GM10248 (cell line): ENCODE results near the gene TMEM184B.

Experiments used
- CTCF ChIA-PET: fragments of 300-600 bp; sonication (Branson Sonifier 250); formaldehyde crosslinking; extraction: SDS; loops from one replicate; lab custom pipeline; 2021; ENCODE audit warnings: antibody characterized with exemption; lab: Yijun Ruan, JAX
- POLR2A ChIA-PET: fragments of 350-650 bp; sonication (Branson Sonifier 250); formaldehyde crosslinking; extraction: SDS; loops from one replicate; lab custom pipeline; 2020; ENCODE audit warnings: antibody characterized with exemption; lab: Yijun Ruan, JAX
- DNase-seq: peaks from one replicate; pipeline ENCODE4 v3.0.0; 2012; ENCODE audit errors: extremely low spot score
- TF ChIP-seq, protein P1 (sequence below): IDR thresholded peaks from 2 replicates; pipeline ENCODE4 v1.5.1; 2012; ENCODE audit warnings: mild to moderate bottlenecking, low read depth; ENCODE audit errors: extremely low read depth, missing control alignments, control extremely low read depth

TMEM184B gene

DNA sequence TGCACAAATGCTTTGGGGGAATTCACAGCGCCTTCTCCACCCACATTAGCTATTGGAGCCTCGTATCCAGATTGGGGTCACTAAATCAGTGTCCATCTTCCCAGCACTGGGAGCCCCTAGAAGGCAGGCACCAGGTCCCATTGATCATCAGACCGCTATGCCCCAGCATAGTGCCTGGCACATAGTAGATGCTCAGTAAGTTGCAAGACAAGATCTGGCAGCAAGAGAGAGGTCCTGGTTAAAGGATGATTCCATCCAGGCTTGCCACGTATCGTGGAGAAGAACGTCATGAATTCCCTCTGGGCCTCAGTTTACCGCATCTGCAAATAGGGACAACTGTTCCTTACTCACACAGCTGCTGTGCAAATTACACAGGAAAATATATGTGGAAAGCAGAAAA, 1.7 kb downstream of the TMEM184B start:
- TF ChIP-seq, protein P1, sequence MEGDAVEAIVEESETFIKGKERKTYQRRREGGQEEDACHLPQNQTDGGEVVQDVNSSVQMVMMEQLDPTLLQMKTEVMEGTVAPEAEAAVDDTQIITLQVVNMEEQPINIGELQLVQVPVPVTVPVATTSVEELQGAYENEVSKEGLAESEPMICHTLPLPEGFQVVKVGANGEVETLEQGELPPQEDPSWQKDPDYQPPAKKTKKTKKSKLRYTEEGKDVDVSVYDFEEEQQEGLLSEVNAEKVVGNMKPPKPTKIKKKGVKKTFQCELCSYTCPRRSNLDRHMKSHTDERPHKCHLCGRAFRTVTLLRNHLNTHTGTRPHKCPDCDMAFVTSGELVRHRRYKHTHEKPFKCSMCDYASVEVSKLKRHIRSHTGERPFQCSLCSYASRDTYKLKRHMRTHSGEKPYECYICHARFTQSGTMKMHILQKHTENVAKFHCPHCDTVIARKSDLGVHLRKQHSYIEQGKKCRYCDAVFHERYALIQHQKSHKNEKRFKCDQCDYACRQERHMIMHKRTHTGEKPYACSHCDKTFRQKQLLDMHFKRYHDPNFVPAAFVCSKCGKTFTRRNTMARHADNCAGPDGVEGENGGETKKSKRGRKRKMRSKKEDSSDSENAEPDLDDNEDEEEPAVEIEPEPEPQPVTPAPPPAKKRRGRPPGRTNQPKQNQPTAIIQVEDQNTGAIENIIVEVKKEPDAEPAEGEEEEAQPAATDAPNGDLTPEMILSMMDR = no peak
- no peak for DNase-seq
- POLR2A ChIA-PET = no interaction called here
- CTCF ChIA-PET = interaction anchor here (1.1 to 3.5 kb wide), 3 partner anchors 9 to 219 kb away, joined by 4 to 7 read pairs (median 5); no protein-coding TSS in a partner anchor

DNA sequence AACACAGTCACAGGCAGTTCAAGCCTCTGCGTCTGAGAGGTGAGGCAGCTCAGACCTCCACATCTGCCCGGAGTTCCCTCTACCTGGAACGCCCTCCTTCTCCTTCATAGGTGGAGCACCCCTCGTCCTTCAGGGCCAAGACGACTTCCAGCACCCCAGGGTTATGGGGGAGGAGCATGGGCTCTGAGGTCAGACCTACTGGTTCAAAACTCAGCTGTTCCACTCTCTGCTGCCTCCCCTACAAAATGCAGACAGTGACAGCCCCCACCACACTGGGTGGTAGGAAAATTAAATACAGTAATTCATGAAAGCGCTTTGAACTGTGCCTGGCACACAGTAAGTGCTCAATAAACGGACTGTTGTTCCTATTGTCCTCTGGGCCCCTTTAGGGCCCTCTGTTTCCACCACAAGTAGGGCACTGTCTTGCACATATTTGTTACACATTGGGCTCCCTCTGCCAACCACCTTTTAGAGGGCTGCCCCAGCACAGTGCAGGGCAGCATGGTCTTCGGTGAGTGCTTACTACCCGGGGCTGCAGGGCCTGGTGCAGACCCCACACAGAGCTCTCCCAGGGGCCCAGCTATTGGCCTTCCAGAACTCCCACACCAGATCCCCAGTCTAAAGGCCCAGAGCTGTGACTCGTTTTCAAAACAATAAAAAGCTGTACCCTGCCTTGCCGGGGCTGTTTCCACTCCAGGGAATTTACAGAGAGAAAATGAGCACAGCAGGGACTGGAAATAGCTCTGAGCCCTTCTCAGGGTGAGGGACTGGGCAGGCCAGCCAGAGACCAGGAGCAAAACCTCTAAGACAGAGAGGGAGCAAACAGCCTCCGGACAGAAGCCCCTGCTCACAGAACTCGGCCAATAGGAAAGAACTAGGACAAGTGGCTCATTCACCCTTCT, 2.5 kb downstream of the TMEM184B start:
- ChIA-PET POLR2A (interaction anchor here (0.6 kb wide), 1 partner anchor 121 kb away, joined by 7 read pairs; no protein-coding TSS in a partner anchor), CTCF (interaction anchor here (1.1 to 3.5 kb wide), 5 partner anchors 8 to 218 kb away, joined by 4 to 7 read pairs (median 5); no protein-coding TSS in a partner anchor)
- TF ChIP-seq, protein P1 = no peak
- DNase-seq = no peak

DNA sequence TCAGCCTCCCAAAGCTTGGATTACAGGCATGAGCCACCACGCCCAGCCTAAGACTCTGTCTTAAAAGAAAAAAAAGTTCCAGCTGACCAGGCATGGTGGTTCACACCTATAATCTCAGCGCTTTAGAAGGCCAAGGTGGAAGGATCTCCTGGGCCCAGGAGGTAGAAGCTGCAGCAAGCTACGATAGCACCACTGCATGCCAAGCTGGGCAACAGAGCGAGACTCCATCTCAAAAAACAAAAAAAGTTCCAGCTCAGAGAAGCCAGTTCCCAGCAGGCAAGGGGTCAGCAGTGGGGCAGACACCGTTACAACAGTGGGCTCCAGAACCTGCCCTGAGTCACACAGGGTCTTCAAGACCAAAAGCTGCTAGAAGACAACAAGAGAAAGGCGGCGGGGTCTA, 3.3 kb downstream of the TMEM184B start:
- ChIA-PET CTCF (interaction anchor here (1.2 to 3.5 kb wide), 3 partner anchors 9 to 217 kb away, joined by 5 to 7 read pairs (median 6); no protein-coding TSS in a partner anchor), POLR2A (interaction anchor here (0.6 kb wide), 1 partner anchor 121 kb away, joined by 7 read pairs; no protein-coding TSS in a partner anchor)
- TF ChIP-seq, protein P1 = no peak
- DNase-seq = no peak

DNA sequence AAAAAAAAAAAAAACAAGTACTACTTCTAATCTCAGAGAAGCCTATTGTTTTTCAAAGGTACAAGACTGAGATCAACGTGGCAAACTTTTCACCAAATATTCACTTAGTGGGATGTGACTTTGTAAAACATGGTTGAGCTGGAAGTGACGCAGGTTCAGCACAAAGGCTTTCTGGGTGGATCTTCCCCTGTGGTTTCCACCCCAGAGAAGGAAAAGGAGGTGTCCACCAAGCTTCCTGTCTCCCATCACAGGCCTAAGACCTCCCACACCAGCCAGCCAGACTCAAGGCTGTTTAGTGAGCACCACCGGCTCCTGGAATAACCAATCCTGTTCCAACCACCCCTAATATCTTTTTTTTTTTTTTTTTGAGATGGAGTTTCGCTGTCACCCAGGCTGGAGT, 5.7 kb downstream of the TMEM184B start:
- TF ChIP-seq, protein P1 = no peak
- ChIA-PET CTCF (interaction anchor here (1.5 kb wide), 1 partner anchor 10 kb away, joined by 4 read pairs; no protein-coding TSS in a partner anchor), POLR2A (interaction anchor here (0.6 kb wide), 1 partner anchor 410 kb away, joined by 4 read pairs; no protein-coding TSS in a partner anchor)
- DNase-seq = no peak

DNA sequence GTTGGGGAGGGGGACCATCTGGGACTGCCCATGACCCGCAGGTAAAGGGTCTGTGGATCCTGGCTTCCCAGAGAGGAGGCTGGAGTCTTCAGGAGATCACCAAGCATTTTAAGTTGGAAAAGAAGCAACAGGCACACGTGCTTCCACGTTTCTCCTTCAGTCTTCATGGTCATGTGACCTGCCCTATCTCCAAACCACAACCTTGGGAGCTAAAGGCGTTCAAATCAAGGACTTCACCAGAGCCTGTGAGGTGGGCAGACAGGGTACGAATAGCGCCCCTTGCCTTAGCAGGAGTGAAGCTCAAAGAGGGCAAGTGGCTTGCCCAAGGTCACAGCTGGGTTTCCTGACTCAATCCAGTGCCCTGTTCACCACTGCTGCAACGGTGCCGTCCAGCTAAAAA, 6.7 kb downstream of the TMEM184B start:
- TF ChIP-seq, protein P1 = no peak
- ChIA-PET POLR2A (no interaction called here), CTCF (interaction anchor here (1.2 to 1.5 kb wide), 2 partner anchors 23 to 214 kb away, joined by 3 to 4 read pairs; no protein-coding TSS in a partner anchor)
- DNase-seq = no peak

DNA sequence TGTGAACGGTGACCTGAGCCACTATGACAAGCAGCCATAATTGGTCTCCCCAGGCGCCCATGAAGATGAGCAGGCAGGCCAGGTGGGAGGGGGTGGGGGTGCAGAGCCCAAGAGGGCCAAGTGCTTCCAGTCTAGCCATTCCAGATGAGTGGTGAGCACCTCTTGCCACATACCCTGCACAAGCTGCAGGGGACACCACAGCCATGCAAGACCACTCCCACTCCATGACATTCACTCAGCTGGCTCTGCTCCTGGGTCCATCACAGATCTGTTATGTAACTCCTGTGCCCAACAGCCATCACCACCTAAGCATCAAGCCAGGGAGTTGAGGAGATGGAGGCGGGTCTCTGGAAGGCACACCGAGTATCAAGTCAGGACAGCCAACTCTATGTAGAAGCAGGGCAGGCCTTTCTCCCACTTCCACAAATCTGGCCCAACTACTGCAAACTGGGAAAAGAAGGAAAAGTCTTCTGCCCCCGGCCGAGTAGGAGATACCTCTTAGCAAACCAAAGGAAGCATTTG, 8.4 kb downstream of the TMEM184B start:
- DNase-seq = no peak
- ChIA-PET CTCF (interaction anchor here (1.2 kb wide), 1 partner anchor 70 kb away, joined by 3 read pairs; no protein-coding TSS in a partner anchor), POLR2A (no interaction called here)
- TF ChIP-seq, protein P1 = no peak
